Astrocyte (in vitro differentiated cells and primary cell): ENCODE results near the gene EPN3. TPM values are rescaled to one million over a fixed set of nuclear protein-coding genes. Genes with fewer than 3 reads are reported as not detected.

Source experiments
- DNase-seq: peaks from one replicate; pipeline ENCODE4 v3.0.0-alpha.2; 2010; ENCODE audit warnings: low read depth
- FAIRE-seq: peaks from 2 replicates; lab custom pipeline; 2011; peaks lifted over from hg19 to GRCh38; lab: Jason Lieb, UNC
- H2AFZ ChIP-seq: 2 replicates; pipeline ENCODE4 v1.6.0; 2012; ENCODE audit warnings: low read depth, low read length, inconsistent platforms
- H3K27ac ChIP-seq: 2 replicates; pipeline ENCODE4 v1.5.1; 2011; ENCODE audit warnings: low read depth, low read length, inconsistent platforms
- H3K27me3 ChIP-seq: 2 replicates; pipeline ENCODE4 v1.6.0; 2011; ENCODE audit warnings: low read length, inconsistent platforms; ENCODE audit not compliant: insufficient read depth
- H3K36me3 ChIP-seq: 2 replicates; pipeline ENCODE4 v1.5.1; 2011; ENCODE audit warnings: low read length, inconsistent platforms; ENCODE audit not compliant: insufficient read depth
- H3K4me1 ChIP-seq: 2 replicates; pipeline ENCODE4 v1.5.1; 2011; ENCODE audit warnings: low read length, inconsistent platforms; ENCODE audit not compliant: insufficient read depth
- H3K4me2 ChIP-seq: 2 replicates; pipeline ENCODE4 v1.6.0; 2012; ENCODE audit warnings: low read length, inconsistent platforms
- H3K4me3 ChIP-seq: 2 replicates; pipeline ENCODE4 v1.5.1; 2011; ENCODE audit warnings: low read depth, mild to moderate bottlenecking, low read length, inconsistent platforms; ENCODE audit not compliant: insufficient read depth
- H3K79me2 ChIP-seq: 2 replicates; pipeline ENCODE4 v1.6.0; 2012; ENCODE audit warnings: mild to moderate bottlenecking, low read length, inconsistent platforms; ENCODE audit not compliant: insufficient read depth
- H3K9ac ChIP-seq: 2 replicates; pipeline ENCODE4 v1.6.0; 2012; ENCODE audit warnings: mild to moderate bottlenecking, low read length, inconsistent platforms
- H3K9me3 ChIP-seq: 2 replicates; pipeline ENCODE4 v1.5.1; 2012; ENCODE audit warnings: low read depth, mild to moderate bottlenecking, low read length, inconsistent platforms; ENCODE audit not compliant: insufficient read depth
- H4K20me1 ChIP-seq: 2 replicates; pipeline ENCODE4 v1.6.0; 2012; ENCODE audit warnings: low read length, inconsistent platforms; ENCODE audit not compliant: insufficient read depth
- H3K27ac Mint-ChIP-seq: one replicate; pipeline ENCODE4 v1.8.0; 2021; ENCODE audit warnings: mild to moderate bottlenecking, mixed read lengths; ENCODE audit not compliant: unreplicated experiment
- H3K27me3 Mint-ChIP-seq: one replicate; pipeline ENCODE4 v1.8.0; 2021; ENCODE audit warnings: low read depth, mixed read lengths; ENCODE audit not compliant: unreplicated experiment
- H3K36me3 Mint-ChIP-seq: one replicate; pipeline ENCODE4 v1.8.0; 2021; ENCODE audit warnings: low read depth, mixed read lengths; ENCODE audit not compliant: unreplicated experiment
- H3K4me1 Mint-ChIP-seq: one replicate; pipeline ENCODE4 v1.8.0; 2021; ENCODE audit warnings: low read depth, mixed read lengths; ENCODE audit not compliant: unreplicated experiment
- H3K4me3 Mint-ChIP-seq: one replicate; pipeline ENCODE4 v1.8.0; 2021; ENCODE audit warnings: mild to moderate bottlenecking, moderate library complexity, mixed read lengths; ENCODE audit not compliant: unreplicated experiment
- H3K9me3 Mint-ChIP-seq: one replicate; pipeline ENCODE4 v1.8.0; 2021; ENCODE audit warnings: mild to moderate bottlenecking, mixed read lengths; ENCODE audit not compliant: unreplicated experiment
- EZH2 ChIP-seq: IDR thresholded peaks from 2 replicates; pipeline ENCODE4 v1.6.1; 2012; ENCODE audit warnings: mild to moderate bottlenecking, low read length, inconsistent platforms; ENCODE audit not compliant: insufficient read depth
- total RNA-seq: library from RNA; stranded (reverse); gene quantifications from 2 replicates; pipeline ENCODE4 v1.2.1, GENCODE V29; 2021
- TF ChIP-seq, protein P1 (sequence below): IDR thresholded peaks from 2 replicates; pipeline ENCODE4 v1.5.1; 2011; ENCODE audit warnings: low read depth, mild to moderate bottlenecking, inconsistent platforms, low read length, moderate library complexity; ENCODE audit not compliant: insufficient read depth

The EPN3 gene
- total RNA-seq, 1 donor from 2014 or later, result 1.7 TPM

DNA sequence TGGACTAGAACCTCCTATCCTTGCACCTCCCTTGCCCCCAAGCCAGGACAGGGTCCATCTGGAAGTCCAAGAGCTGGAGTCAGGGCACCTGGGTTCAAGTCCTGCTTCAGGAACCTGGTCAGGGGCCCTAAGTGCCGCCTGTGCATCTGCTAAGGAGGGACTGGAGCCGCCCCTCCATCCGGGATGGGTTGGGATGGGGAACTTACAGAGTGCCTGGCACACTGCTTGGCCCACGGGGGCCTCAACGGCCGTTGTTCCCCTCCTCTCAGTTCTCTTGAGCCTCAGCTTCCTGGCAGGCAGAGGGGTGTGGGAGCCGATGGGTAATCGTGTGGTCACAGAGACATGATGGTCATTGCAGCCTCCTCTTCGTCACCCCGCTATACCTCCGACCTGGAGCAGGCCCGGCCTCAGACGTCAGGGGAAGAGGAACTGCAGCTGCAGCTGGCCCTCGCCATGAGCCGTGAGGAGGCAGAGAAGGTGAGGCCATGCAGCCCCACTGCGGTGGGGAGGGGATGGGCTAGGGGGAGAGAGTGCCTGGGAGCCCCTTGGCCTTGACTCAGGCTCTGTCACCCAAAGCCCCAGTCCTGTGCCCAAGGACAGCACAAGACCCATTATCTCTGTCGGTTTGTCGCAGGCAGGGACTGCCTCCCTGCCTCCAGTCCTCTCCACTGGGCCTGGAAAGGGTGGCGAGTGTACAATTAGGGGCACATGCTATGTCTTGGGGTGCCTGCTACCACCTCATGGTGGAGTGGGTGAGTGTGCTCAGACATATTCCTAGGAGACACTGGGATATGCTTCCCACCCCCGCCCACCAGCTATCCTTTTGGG is 5.4 kb downstream of the EPN3 start:
- Histone ChIP-seq H3K4me1 (peaks cover 26% of the 10 kb centered on the region), H3K79me2 (no peaks in the 10 kb centered on the region), H3K4me3 (no peak overlapping the region), H2AFZ (no peak overlapping the region), H4K20me1 (no peaks in the 10 kb centered on the region), H3K36me3 (no peaks in the 10 kb centered on the region), H3K4me2 (no peak overlapping the region), H3K9ac (no peak overlapping the region), H3K9me3 (no peaks in the 10 kb centered on the region), H3K27ac (no peak overlapping the region), H3K27me3 (peaks cover 5% of the 10 kb centered on the region)
- Mint-ChIP-seq H3K36me3 (peaks cover 9% of the 10 kb centered on the region), H3K9me3 (peaks cover 2% of the 10 kb centered on the region), H3K27me3 (peaks cover 40% of the 10 kb centered on the region), H3K4me3 (no peak overlapping the region), H3K4me1 (peaks cover 17% of the 10 kb centered on the region), H3K27ac (no peak overlapping the region)
- no peak for FAIRE-seq
- no peak for DNase-seq
- no peak for TF ChIP-seq EZH2
- TF ChIP-seq, protein P1, sequence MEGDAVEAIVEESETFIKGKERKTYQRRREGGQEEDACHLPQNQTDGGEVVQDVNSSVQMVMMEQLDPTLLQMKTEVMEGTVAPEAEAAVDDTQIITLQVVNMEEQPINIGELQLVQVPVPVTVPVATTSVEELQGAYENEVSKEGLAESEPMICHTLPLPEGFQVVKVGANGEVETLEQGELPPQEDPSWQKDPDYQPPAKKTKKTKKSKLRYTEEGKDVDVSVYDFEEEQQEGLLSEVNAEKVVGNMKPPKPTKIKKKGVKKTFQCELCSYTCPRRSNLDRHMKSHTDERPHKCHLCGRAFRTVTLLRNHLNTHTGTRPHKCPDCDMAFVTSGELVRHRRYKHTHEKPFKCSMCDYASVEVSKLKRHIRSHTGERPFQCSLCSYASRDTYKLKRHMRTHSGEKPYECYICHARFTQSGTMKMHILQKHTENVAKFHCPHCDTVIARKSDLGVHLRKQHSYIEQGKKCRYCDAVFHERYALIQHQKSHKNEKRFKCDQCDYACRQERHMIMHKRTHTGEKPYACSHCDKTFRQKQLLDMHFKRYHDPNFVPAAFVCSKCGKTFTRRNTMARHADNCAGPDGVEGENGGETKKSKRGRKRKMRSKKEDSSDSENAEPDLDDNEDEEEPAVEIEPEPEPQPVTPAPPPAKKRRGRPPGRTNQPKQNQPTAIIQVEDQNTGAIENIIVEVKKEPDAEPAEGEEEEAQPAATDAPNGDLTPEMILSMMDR, result no peak

DNA sequence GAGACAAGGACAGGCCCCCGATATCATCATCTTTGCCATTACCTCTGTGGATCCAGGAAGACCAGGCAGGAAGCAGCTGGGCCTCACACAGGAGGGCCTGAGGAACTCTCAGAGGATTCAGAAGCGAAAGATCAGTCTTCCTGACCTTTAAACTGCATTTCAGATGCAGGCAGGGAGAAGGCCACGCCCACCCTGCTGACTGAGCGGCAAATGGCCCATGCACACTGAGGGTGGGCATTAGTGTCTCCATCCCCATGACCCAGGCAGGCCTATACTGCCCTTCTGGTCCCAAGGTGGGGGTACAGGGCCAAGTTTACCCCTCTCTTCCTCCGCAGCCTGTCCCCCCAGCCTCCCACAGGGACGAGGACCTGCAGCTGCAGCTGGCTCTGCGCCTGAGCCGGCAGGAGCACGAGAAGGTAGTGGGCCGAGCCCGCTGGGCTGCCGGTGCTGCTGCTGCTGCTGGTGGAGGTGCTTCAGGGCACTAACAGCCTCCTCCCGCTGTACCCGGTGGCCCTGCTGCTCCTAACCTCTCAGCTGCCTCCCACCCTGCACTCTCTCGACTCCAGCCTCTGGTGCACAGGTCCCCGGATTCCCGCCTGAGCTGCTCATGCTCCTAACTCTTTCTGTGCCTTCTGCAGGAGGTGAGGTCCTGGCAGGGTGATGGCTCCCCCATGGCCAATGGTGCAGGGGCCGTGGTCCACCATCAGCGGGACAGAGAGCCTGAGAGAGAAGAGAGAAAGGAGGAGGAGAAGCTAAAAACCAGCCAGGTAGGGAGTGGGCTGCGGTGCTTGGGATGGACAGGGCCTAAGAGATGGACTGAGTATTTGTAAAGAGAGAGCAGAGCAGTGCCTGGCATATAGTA is 6.2 kb downstream of the EPN3 start:
- Histone ChIP-seq H3K36me3 (no peaks in the 10 kb centered on the region), H3K27ac (no peak overlapping the region), H3K79me2 (no peaks in the 10 kb centered on the region), H2AFZ (no peak overlapping the region), H3K4me1 (peaks cover 23% of the 10 kb centered on the region), H4K20me1 (no peaks in the 10 kb centered on the region), H3K27me3 (no peaks in the 10 kb centered on the region), H3K4me2 (no peak overlapping the region), H3K4me3 (no peak overlapping the region), H3K9ac (no peak overlapping the region), H3K9me3 (no peaks in the 10 kb centered on the region)
- H3K27me3 Mint-ChIP-seq, result peaks cover 34% of the 10 kb centered on the region
- no peak overlapping the region for H3K27ac Mint-ChIP-seq
- no peak for DNase-seq
- TF ChIP-seq, protein P1, result no peak
- H3K4me3 Mint-ChIP-seq, result no peak overlapping the region
- peaks cover 9% of the 10 kb centered on the region for H3K36me3 Mint-ChIP-seq
- H3K9me3 Mint-ChIP-seq, result peaks cover 2% of the 10 kb centered on the region
- H3K4me1 Mint-ChIP-seq, result peaks cover 14% of the 10 kb centered on the region
- FAIRE-seq, result no peak
